HG02938 (cell line): ENCODE measurements around the gene PIEZO2.
A peak's percentile ranks its signal among the peaks of the same experiment; 100 is the strongest.
"Not testable (repeated sequence)": the region's sequence is repeated elsewhere in the genome, so short reads cannot be mapped to it uniquely, and the experiment has no call there.

ENCODE experiments used
- ATAC-seq: cut with Tn5 transposase; IDR thresholded peaks from one replicate; pipeline ENCODE4 v1.9.1; 2021; ENCODE audit warnings: mild to moderate bottlenecking, moderate library complexity; ENCODE audit not compliant: unreplicated experiment

Gene PIEZO2

DNA sequence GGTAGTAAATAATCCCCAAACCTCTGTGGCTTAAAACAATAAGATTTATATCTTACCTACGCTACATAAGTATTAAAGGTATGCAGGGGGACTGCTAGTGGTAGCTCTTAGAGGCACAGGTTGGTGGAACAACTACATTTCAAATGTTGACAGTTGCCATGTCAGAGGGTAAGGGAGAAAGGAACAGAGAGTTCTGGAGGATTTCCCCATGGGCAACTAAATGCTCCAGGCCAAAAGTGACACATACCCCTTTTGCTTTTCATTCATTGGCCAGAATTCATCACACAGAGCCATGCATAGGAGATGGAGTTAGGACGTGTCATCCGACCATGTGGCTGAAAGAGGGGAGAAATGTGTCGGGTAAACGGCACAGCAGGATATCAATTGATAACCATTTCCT, 490.4 kb downstream of the PIEZO2 start:
- no peak for ATAC-seq

DNA sequence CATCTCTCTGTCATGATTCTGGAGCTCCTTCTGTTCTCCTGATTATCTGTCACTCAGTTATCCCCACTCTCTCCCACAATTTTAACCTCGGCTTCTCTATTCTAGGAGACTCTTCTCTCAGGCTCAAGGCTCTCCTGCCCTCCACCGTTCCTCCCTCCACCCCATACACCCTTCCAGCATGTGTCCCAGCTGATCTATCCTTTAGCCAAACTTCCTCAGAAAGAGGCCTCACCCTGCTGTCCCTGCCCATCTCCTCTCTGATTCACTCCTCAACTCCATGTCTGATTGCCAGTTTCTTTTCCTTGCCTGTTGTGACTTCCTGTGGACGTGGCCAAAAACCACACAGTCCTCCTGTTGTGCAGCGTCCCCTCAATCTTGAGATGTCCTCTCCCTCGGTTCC, 505.4 kb downstream of the PIEZO2 start:
- ATAC-seq: not testable (repeated sequence)

DNA sequence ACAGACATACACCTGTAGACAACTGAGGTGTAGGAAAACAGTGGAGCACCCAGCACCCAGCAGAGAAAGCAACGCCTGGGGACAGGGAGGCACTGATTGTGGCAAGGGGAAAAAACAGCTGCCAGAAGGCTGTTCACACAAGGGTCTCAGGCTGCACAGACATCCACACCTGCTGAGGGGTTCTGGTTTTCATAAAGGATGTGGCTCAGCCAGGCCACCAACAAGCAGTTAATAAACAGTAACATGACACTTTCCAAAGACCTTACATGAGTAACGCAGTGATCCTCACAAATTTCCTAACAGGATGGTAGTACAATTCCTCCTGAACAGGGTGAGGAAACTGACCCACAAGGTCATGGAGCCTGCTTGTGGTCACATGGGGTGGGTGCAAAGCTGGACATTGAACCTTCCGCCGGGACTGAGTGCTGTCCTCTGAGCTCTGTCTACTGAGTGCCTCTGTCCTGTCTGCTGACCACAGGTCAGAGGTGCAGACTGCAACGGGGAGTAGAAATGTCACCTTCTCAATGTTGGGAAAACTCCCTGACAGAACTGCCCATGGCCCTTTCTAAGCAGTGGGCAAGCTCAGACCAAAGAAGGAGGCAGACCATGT, 506.3 kb downstream of the PIEZO2 start:
- not testable (repeated sequence) for ATAC-seq

DNA sequence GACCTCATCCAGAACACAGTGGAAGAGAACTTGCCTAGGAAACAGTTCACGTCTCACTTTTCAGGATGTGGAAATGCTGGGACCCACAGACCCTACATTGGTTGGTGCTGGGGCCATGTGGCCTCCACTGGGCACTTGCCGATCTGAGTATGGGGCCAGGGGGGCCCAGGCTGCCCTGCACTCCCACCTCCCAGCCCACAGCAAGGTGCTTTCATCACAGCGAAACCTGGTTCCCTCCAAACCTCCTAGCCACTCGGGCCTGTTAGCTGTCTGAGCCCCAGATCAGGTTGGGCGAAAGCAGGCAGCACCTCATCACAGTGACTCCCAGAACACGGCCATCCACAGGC, 510.9 kb downstream of the PIEZO2 start:
- not testable (repeated sequence) for ATAC-seq

DNA sequence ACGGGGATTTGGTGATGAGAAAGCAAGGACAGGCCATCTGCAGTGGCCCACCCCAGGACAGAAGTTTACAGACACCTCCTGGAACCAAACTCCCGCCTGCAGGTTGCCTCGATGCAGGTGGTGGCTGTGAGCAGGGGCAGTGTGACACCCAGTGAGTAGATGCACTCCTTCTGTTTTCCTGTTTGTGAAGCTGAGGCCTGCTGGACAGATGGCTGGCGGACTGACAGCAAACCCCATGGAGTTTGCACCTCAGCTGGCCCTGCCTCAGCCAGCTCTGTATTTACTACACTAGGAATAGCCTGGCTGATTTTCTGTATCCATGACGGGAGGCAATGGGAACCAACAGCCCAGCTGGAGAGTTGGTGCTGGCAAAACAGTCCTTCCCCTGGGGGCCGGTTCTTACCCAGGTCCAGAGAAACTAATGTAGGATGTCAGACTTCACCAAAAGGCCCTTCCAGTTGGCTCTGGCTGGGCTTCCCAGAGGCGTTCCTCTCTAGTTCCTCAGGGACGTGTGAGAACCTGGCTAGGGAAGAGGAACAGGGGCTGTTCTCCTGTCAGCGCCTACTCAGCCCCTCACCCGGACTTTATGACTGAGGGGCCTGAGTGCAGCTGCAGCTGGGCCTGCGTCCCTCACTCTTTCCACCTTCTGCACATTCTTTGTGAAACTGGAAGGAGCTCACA, 511.4 kb downstream of the PIEZO2 start:
- ATAC-seq: not testable (repeated sequence)

DNA sequence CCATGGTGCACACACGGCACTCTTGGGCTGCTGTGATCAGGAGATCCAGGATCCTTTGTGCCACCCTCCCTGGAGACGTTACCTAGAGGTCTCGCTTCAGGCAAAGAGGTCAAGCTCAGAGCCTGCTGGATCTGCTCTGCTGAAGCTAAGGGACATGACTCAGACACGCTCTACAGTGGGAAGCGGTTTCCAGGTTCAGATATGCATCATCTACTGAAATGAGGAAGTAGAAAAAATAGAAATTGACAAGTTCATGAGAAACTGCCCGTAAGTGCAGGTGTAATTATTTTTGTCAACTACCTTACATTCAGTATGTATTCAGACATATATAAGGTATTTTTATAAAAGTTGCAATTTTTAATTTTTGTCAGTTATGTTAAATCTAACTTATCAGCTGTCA, 520.3 kb downstream of the PIEZO2 start:
- ATAC-seq: peak; percentile 98

DNA sequence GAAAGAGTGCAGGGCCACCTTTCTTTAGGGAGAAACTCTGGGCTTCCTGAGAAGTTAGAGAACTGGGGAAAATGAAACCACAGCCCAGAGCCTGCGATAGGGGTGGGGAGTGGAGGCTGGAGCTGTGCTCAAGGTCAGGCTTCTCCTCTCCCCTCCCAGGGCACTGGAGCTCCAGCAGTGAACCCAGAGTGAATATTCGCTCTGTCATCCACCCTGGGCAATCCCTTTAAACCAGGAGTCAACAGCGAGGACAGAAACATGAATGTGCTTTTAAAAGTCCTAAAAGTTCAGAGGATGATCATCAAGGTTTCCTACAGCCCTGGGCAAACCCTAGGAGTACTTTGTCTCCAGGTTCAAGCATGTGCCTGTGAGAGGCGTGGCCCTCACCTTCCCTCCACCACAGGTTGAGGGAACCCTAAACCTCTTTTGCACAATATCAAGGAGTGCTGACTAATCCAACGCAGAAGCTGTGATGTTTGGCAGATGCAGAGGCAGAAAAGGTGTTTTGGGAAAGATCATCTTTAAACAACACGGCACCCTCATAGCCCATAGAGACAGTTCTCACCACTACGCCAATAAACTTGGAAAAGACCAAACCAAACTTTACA, 522.7 kb downstream of the PIEZO2 start:
- ATAC-seq: not testable (repeated sequence)

DNA sequence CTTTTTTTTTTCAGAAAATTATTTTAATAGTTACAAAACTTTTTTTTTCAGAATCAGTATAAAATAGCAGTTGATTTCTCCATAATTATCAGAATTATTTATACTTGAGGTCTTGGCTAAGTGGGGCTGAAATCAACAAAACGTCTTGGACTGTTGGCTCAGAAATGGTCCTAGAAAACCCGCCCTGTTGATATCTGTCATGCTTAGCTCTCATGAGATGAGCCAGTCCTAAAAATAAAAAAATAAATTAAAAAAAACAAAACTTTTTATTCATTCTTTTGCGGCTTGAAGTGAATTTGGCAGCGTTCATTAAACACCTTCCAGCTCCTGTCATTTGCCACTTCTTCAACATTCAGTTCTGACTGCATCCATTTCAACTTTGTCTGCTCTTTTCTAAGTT, 525.8 kb downstream of the PIEZO2 start:
- ATAC-seq: not testable (repeated sequence)

DNA sequence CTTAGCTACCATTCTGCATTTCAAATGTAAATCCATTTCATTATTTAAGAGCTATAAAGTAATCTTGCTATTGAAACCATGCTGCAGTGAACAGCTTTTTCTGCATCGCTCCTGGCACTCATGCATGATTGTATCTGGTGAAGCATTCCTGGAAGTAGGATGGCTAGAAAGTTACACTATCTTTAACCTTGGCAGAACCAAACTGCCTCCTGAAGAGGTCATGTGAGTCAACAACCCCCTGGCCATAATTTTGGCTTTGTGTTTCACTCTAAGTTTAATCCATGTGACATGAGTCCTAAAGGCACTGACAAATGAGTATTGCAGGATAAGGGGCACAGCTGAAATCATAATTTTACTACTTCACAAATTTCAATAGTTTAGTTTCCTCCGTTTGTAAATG, 526.4 kb downstream of the PIEZO2 start:
- not testable (repeated sequence) for ATAC-seq

DNA sequence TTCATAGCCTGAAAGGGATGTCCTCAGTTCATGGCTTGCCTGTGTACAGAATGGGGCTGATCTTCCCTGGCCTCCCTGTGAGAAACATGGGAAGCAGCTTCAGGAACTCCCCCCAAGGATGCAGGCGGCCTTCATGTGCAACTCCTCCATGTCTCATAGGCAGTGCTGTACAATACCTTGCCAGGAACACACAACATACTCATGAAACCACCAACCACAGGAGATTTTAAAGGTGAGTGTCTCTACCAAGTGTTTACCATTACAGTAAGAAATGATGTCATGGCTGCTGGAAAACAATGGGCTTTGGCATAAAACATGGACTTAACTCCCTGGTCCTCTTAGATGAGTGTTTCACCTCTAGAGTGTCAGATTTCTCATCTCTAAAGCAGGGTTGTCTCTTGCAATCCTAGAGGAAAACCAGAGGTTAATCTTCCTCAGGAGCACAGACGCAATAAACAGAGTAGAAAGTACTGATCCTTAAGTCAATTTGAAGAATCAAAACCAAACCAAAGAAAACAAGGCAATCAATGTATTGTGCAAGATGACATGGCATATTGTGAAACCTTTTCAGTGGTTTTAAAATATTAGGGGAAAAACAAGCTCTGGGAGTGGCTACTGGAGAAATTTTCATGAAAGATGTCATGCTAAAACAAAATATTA, 528.6 kb downstream of the PIEZO2 start:
- ATAC-seq: not testable (repeated sequence)
